Stimulated activated CD4-positive, alpha-beta T cell treated with anti-CD3 and anti-CD28 coated beads, Interleukin-2, amount 100 ng/mL, for 4 hours (primary cell): ENCODE results near the gene MBTD1.
"Not testable (repeated sequence)": the region's sequence is repeated elsewhere in the genome, so short reads cannot be mapped to it uniquely, and the experiment has no call there.

Source experiments
- DNase-seq: peaks from one replicate; pipeline ENCODE4 v3.0.0-alpha.2; 2020; ENCODE audit warnings: low read depth

MBTD1 gene

DNA sequence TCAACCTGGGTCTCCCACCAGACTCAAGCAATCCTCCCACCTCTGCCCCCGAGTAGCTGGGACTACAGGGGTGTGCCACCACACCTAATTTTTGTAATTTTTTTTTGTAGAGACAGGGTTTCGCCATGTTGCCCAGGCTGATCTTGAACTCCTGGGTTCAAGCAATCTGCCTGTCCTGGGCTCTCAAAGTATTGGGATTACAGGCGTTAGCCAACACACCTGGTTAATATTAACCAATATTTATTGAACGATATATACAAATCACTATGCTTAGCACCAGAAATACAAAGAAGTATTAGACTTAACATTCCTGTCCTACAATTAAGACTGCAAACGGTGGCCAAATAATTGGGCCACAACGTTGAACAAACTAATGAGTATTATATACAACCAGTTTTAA lies 4.2 kb downstream of the MBTD1 start:
- DNase-seq, result no peak

DNA sequence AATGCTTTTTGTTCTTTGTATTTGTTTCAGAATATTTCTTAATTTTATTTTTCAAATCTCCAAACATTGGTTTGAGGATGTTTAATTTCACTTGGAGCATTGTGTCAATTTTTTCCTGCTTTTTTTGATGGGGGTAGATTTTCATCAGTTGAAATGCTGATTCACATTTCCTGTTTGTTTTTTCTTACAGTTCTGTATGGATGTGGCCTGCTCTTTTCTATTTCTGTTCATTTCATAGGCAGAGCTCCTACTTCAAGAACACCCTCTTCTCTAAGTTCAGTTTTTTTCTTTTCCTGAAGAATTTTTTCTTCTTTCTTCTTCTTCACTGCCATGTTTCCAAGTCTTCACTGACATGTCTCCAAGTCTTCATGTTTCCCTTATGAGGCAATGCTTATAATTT lies 8.8 kb downstream of the MBTD1 start:
- DNase-seq, result no peak

DNA sequence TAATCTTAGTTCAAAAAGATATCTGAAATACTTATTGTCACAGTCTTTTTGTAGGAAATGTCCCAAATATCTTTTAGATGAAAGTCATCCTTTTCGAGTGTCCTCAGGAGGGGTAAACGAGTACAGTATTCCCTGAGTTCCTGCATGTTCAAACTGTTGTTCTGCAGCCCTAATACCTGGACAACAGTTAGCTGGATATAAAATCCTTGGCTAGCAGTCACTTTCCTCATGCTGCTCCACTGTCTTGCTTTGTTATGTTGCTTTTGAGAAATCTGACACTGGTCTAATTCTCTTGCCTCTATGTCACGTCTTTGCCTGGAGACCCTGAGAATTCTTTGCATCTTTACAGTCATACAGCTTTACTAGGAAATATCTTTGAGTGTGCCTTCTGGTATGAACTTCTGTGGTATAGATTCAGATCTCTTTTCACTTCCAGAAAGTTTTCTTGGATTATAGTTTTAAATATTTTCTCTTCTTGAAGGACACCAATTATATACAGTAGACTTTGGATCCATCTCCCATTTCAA lies 9.5 kb downstream of the MBTD1 start:
- DNase-seq, result no peak

DNA sequence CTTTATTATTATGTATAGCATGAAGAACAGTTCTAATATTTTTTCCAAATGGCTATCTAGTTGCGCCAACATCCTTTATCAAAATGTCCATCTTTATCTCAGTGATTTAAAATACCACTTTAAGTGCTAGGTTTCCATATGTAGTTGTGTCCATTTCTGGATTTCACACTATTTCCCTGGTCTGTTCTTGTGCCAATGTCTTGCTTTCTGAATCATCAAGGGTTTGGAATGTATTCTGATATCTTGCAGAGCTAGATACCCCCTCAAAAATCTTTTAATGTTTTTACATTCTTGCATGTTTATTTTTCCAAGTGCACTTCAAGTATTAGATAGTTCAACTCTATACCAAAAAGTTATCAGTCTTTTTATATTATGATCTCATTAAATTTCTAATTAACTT lies 14.3 kb downstream of the MBTD1 start:
- no peak for DNase-seq

DNA sequence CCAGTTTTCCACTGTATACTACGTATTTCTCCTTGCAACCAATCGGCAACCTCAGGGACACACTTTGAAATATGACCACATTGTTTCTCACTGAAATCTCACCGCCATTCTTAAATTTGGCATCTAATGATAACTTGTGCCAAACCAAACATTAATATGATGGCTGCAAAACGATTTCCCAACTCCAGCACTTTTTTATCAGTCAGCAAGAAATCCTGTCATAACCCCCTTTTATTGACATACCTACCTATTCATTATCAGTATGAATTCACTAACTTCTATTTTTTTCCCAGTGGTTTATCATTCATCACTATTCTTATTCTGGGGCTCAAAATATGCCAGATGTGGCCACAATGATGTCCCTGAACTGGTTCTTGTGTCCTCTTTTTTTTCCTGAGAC lies 15.8 kb downstream of the MBTD1 start:
- DNase-seq, result no peak

DNA sequence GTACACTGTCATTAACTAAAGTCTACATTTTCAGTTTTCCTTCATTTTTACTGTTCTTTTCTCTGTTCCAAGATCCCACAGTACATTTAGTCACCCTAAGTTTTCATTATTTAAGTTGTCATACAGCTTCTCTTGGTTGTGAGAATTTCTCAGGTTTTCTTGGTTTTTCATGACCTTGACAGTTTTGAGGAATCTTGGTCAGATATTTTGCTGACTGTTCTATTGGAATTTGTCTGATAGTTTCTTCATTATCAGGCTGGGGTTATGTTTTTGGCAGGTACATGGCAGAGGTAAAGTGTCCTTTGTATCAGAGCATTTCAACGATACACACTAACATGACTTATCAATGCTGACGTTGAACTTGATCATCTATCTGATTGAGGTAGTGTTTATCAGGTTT lies 19.6 kb downstream of the MBTD1 start:
- no peak for DNase-seq

DNA sequence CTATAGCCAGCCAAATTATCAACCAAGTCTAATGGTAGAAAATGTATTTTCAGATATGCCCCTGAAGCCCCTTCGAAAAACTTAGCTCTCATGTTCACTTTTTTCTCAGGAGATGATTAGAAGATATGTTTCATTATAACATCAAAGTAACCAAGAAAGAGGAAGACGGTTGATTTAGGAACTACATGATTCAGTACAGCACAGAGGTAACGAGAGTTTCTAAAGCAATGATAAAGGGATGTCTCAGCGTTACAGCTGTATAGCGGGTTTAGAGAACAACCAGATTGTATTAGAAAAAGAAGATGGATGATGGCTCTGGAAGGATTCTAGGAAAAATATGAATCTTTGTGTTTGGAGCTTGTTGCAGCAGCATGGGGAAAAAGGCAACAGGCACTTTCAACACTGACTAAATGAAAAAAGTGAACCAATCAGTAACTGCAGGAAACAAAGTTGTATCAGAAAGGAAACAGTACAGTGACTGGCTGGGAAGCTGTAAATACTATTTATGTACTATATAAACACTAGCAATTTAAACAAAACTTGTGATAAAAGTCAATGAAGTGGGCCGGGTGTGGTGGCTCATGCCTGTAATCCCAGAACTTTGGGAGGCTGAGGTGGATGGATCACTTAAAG lies 21.5 kb downstream of the MBTD1 start:
- DNase-seq, result no peak

DNA sequence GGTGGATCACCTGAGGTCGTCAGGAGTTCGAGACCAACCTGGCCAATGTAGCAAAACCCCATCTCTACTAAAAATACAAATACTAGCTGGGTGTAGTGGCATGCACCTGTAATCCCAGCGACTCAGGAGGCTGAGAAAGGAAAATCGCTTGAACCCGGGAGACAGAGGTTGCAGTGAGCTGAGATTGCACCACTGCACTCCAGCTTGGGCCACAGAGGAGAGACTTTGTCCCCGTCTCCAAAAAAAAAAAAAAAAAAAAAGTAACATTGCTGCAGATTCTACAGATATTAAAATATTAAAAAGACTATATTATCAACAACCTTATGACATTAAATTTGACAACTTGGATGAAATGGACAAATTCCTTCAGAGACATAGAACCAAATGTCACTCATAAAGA lies 25.7 kb downstream of the MBTD1 start:
- no peak for DNase-seq

DNA sequence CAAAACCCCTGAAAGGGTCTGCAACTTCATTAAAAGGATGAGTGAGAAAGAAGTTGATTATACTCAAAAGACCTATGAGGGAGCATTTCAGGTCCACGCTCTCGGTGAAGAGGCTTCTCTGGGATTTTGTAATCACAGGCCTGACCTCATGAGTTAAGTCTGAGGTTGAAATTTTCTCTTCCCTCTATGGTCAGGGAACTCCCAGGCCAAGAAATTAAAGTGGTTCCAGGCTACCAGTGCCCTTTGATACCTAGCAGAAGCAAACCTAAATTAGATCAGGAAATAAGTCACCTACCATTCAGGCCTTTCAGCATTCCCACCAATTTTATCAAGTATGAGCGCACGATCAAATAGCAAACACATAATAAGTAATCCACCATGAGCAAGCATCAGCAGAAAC lies 27.9 kb downstream of the MBTD1 start:
- DNase-seq, result no peak

DNA sequence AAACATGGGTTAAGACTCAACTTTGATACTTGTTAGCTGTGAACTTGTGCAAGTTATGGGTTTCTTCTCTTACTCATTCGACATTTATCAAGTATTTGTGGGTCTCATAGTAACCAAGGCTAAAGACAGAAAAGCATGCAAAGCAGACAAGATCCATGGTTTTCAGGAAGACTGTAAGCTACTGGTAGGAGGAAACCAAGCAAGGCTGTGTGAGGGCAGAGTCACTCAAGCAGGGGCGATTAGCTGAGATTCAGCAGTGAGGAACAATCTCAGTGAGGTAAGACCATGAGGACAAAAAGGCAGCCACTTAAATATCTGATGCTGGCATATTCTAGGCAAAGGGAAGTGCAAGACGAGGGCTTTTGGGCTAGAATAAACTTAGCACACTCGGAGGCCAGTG lies 29.5 kb downstream of the MBTD1 start:
- no peak for DNase-seq

DNA sequence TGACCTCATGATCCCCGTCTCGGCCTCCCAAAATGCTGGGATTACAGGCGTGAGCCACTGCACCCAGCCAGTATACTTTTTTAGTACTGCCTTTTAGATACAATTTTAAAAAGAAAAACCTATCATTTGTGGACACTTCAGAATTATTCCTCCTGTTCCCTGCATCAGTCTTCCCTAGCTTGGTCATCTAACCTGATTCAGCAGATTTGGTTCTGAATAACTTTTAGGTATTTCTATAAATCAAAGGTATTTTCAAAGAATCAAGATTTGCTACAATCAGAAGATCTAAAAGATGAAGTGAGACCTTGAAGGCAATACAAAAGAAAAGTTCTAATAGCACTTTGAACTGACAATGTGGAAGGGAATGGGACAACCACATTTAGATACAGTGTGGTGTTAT lies 30.0 kb downstream of the MBTD1 start:
- no peak for DNase-seq

DNA sequence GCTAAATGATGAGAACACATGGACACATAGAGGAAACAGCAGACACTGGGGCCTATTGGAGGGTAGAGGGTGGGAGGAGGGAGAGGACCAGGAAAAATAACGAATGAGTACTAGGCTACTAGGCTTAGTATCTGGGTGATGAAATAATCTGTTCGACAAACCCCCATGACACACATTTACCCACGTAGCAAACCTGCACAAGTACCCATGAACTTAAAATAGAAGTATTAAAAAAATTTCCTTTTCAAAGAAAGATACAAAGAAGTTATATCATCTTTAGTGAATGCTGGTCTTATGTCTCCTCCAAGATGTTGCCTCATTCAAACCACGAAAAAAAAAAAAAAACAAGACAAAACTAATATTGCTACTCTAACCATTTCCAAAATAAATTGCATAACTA lies 31.7 kb downstream of the MBTD1 start:
- no peak for DNase-seq

DNA sequence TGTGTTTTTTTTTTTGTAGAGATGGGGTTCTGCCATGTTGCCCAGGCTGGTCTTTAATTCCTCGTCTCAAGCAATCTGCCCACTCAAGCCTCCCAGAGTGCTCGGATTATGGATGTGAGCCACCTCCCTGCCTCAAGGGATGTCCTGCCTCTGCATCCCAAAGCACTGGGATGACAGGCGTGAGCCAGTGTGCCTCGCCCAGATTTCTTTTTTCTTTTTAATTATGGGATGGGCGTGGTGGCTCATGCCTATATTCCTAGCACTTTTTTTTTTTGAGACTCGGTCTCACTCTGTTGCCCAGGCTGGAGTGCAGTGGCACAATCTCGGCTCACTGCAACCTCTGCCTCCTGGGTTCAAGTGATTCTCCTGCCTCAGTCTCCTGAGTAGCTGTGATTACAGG lies 34.3 kb downstream of the MBTD1 start:
- DNase-seq, result not testable (repeated sequence)

DNA sequence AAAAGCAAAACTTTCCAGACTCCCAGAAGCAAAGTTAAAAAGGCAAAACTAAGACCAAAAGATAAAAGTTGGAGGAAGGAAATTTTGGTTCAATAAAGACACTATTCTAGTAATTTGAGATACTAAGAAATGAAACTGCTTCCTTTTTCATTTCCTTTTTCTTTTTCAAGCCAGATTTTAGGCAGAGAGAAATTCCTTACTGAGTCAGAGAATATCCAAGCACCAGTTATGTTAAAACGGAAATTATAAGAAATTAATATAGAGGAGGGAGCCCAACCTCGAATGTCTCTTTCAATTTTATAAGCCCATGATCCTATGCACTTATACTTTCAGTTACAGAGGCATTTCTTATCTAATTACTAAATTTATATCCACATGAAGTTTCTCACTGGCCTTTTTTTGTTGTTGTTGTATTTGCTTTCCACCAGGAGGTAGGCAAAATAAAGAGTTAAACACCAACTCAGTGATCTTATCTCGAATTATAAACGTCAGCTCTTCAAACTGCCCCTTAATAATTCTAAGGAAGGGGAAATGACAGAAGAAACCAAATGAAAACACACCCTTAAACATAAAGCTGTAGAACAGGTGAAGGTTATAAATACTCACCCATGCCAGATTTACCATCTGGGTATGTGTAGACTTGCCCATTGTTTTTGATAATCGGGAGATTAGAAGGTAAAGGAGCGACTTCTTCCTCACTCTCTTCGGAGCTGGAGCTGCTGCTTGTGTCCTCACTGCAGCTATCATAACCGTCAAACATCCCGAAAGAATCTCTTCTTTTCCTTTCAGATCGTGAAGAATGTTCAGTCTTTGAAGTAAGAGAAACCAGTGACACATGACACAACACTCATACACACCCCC lies 35.2 kb downstream of the MBTD1 start:
- DNase-seq, result no peak

DNA sequence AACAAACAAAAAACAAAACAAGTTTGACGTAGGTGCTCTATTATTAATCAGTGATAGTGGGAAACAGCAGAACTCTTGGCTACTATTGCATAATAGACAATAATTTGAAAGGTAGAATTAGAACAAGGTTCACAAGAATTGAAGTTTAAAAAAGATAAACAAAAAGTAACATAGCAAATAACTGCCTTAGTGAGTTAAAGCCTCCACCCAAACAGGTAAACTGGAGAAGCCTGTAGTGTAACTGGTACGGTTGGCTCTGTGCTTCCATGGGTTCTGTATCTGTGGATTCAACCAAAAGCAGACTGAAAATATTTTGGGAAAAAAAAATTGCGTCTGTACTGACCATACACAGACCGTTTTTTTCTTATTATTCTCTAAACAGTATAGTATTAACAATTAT lies 38.5 kb downstream of the MBTD1 start:
- DNase-seq, result no peak

DNA sequence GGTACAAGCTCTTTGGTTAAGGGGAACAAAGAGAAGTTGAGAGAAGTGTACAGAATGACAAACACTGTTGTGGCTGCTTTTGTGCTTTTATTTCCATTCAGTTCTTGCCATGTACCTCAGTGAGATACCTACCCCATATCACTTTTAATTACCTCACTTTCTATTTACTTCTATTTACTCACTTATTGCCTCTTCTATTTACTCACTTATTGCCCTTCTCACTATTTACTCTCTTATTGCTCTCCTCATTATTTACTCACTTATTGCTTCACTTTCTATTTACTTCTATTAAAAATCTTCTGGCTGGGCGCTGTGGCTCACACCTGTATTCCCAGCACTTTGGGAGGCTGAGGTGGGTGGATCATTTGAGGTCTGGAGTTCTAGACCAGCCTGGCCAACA lies 41.9 kb downstream of the MBTD1 start:
- no peak for DNase-seq

DNA sequence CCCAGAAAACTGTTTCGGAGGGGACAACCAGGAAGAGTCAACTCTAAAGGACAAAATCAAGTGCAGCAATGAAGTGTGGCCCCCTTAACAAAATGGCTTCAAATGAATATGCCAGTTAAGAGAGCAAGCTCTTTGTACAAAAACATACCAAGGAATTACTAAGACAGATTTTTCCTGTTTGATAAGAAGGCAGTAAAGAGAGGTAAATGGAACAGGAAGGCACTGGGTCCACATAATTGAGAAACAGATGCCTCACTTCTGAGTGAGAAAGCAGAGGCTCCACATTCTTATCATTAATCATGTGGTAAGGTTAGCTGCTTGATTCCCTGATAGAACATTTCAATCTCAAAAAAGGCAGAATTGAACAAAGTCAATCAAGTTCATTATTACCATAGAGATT lies 44.9 kb downstream of the MBTD1 start:
- DNase-seq, result no peak

DNA sequence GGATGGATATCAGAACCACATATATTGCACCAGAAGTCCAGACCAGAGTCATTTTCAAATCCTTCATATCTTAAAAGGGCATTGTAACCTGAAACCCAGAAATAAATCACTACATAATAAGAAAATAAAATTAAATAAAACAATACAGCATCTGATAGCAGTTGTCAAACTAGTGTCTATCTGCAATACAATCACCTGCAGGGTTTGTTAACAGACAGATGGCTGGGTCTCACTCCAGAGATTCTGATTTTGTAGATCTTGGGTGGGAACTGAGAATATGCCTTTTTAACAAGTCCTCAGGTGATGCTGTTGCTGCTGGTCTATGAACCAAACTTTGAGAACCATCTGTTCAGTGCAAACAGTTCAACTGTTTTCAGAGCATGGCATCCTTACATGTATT lies 56.0 kb downstream of the MBTD1 start:
- DNase-seq, result no peak

DNA sequence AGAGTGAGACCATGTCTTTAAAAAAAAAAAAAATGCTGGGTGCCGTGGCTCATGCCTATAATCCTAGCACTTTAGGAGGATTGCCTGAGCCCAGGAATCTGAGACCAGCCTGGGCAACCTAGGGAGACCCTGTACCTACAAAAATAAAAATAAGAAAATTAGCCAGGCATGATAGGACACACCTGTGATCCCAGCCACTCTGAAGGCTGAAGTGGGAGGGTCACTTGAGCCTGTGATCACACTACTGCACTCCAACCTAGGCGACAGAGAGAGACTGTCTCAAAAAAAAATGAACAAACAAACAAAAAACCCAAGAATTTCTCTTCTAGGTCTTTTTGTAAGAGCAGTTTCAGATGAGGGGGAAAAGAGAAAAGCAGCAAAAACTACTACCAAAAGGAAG lies 59.0 kb downstream of the MBTD1 start:
- DNase-seq, result no peak

DNA sequence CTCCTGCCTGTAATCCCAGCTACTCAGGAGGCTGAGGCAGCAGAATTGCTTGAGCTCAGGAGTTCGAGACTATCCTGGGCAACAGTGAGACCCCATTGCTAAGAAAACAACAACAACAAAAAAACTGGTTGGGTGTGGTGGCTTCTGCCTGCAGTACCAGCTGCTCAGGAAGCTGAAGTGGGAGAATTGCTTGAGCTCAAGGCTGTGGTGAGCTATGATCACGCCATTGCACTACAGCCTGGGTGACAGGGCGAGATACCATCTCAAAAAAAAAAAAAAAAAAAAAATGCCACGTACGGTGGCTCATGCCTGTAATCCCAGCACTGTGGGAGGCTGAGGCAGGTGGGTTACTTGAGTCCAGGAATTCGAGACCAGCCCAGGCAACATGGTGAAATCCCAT lies 59.6 kb downstream of the MBTD1 start:
- no peak for DNase-seq

DNA sequence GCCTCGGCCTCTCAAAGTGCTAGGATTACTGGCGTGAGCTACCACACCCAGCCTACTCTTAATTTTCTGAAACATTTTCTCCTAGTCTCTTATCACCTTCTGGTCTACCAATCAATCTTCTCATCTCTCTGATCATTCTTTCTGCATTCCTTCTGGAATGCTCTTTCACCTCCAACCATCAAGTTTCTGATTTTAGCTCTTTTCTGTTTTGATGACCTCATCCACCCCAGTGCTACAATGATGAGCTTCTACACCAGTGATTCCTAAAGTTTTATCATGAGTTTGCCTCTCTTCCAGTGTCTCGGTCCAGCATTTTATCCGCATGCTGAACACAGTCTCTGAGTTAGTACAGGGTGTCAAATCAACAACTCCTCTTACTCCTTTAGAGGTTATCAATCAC lies 62.1 kb downstream of the MBTD1 start:
- no peak for DNase-seq

DNA sequence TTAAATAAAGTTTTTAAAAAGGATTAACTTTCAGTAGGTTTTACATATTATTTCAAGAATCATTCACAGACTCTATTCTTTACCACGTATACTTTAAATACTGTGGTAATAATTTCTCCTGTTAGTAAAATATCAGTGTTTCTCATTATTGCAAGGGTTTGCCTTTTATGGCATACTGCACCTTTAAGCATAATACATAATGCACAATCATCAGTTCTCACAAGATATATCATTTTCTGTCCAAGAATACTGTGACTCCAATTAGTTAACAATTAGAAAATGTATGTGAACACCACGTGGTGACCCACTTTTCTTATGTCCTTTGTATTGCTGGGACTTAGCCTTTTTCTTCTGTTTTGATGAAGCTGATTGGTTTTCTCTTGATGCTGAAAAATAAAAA lies 68.0 kb downstream of the MBTD1 start:
- no peak for DNase-seq

DNA sequence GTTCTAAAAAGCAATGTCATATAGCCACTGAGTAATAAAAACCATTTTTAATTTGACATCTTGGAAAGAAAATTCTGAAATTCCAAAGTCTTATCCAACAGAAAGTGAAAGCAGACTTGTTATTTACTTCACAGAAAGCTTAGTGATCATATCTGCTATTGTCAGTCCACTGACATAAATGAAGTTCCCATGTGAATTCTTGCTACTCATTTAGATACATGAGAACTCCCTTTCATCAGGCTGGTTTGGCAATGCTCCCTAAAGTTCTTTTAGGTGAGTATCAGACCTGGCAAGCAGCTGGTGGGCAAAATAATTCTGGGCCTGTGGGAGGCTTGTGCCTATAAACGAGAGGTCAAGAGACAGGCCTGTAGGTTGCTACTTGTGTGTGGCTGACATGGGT lies 70.2 kb downstream of the MBTD1 start:
- DNase-seq, result no peak

DNA sequence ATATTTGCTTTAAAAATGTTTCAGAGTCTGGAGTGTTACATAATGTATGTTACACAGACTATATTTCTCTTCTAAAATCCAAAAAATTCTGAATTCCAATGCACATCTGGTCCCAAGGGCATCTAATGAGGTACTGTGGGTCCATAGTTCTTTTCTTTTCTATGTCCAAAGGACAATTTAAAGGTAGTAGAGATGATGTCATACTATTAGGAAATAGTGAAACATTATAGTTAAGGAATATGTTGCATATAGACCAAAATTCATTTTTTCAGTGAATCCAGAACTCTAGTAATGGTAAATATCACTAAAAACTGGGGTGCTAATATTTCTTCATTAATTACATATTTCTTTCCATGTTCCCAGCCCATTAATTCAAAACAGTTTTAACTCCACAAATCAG lies 70.7 kb downstream of the MBTD1 start:
- no peak for DNase-seq
